Heart right ventricle (tissue), 16 donors: ENCODE data around the gene GKN2. TPM values are rescaled to one million over a fixed set of nuclear protein-coding genes. Genes with fewer than 3 reads are reported as not detected.
"Not testable (repeated sequence)": the region's sequence is repeated elsewhere in the genome, so short reads cannot be mapped to it uniquely, and the experiment has no call there.

Source experiments
- ATAC-seq, 8 donors: fragments of 200-7000 bp; cut with Tn5 transposase; one replicate each; pipeline ENCODE4 v1.9.1; 2020; ENCODE audit warnings: mild to moderate bottlenecking in 8 of 8, moderate library complexity in 8 of 8, moderate number of reproducible peaks in 1 of 8
- DNase-seq, 2 donors: peaks; one replicate each; pipeline ENCODE4 v3.0.0-alpha.2; 2020
- H3K27ac ChIP-seq, 10 donors: fragments of 200-600 bp; sonication (generic) in 2 of 10; one replicate each; pipeline versions ENCODE4 v1.5.0 to v1.8.0; 2020 to 2022; ENCODE audit warnings: mild to moderate bottlenecking in 3 of 10
- H3K27me3 ChIP-seq, 7 donors: fragments of 200-600 bp; one replicate each; pipeline ENCODE4 v1.8.0; 2021 to 2022; ENCODE audit warnings: mild to moderate bottlenecking in 2 of 7
- H3K36me3 ChIP-seq, 9 donors: fragments of 200-600 bp; sonication (generic) in 1 of 9; one replicate each; pipeline versions ENCODE4 v1.5.0 to v1.8.0; 2020 to 2022; ENCODE audit warnings: mild to moderate bottlenecking in 2 of 9
- H3K4me1 ChIP-seq, 9 donors: fragments of 200-600 bp; sonication (generic) in 1 of 9; one replicate each; pipeline versions ENCODE4 v1.5.0 to v1.8.0; 2020 to 2022; ENCODE audit warnings: mild to moderate bottlenecking in 4 of 9
- H3K4me3 ChIP-seq, 10 donors: fragments of 200-600 bp; sonication (generic) in 2 of 10; one replicate each; pipeline versions ENCODE4 v1.5.0 to v1.8.0; 2020 to 2022; ENCODE audit warnings: mild to moderate bottlenecking in 7 of 10, moderate library complexity in 2 of 10
- H3K9me3 ChIP-seq, 11 donors: fragments of 200-600 bp in 10 of 11; sonication (generic) in 2 of 11; one replicate each; pipeline versions ENCODE4 v1.5.0 to v1.8.0; 2013 to 2022; ENCODE audit warnings: mild to moderate bottlenecking in 2 of 11, control low read depth in 1 of 11, moderate library complexity in 1 of 11
- CTCF ChIP-seq, 9 donors: fragments of 200-600 bp; sonication (generic) in 2 of 9; IDR thresholded peaks; one replicate each; pipeline versions ENCODE4 v1.5.0 to v1.8.0; 2021 to 2022; ENCODE audit warnings: antibody characterized with exemption in 9 of 9, mild to moderate bottlenecking in 5 of 9, moderate library complexity in 1 of 9
- WGBS, 2 donors: extraction: QIAGEN DNeasy Blood & Tissue Kit; methylation state at CpG; one replicate each; pipeline ENCODE4 v1.1.7; 2013; ENCODE audit warnings: inconsistent platforms in 1 of 2; 5-methylcytosine and 5-hydroxymethylcytosine counted together
- intact Hi-C, 10 donors: fragments of 100-400 bp; cut with DNase I; formaldehyde crosslinking; loops; one replicate each; pipeline versions ENCODE4 v1.11.1 to v1.14.2; 2022
- polyA plus RNA-seq, 2 donors: library from polyadenylated mRNA; stranded (reverse); fragments of 200-250 nt; gene quantifications; one replicate each; pipeline ENCODE4 v1.2.3, GENCODE V29; 2013
- total RNA-seq, 10 donors: library from RNA; stranded (reverse); fragmentation: NEBNext Ultra II Directional in 3 of 10; extraction: Animal tissue kit (Norgen Biotek cat#: 25700) in 3 of 10; gene quantifications; one replicate each; pipeline versions ENCODE4 v1.2.1 to v1.2.4, GENCODE V29; 2021 to 2023
- donor health status: Arrhythmogenic right ventricular cardiomyopathy.
- donor health status: ischemic (EF 13 %, LVEDD 7.1; RV severe dilation, severe dysfunction).
- donor health status: healthy with polysubstance abuse.
- donor health status: DM: no; HTN: yes; CAD: no.
- donor health status: DM: no; HTN: no; CAD: no.
- donor health status: ischemic (EF 25% LVEDD 6.9; RV normal size, moderate dysfunction).
- donor health status: ischemic (EF 25% LVEDD 5.7; RV mildly dilated, moderate dysfunction).
- donor health status: healthy.
- donor health status: DM: yes; HTN: yes; CAD: no.
- donor health status: Ischemic cardiomyopathy.
- donor health status: ischemic (EF 35%, LVEDD 5.7; RV mildly dilated, moderate dysfunction).
- donor health status: nonischemic (EF 11% LVEDD 7.7; RV severe dilation, severe dysfunction).
- donor health status: DM: yes; HTN: yes; CAD: no.
- donor health status: PGD.
- donor health status: ischemic (EF 29% LVEDD 5.4; RV normal size, mild dysfunction).
- donor health status: nonischemic (EF 23%, LVEDD 6.1; RV moderate dilation, normal function).

GKN2 gene
- total and polyA plus RNA-seq, 12 donors, result not detected

- DNase-seq (no peak), ATAC-seq (no peak)
- peaks cover 0 to 34% (median 15%) of the 10 kb centered on the region in 11 donors for H3K9me3 ChIP-seq
- H3K27ac ChIP-seq, result no peak overlapping the region
- no peak for TF ChIP-seq CTCF (IDR thresholded peaks at IDR 0.05)
- H3K36me3 ChIP-seq, result no peaks in the 10 kb centered on the region
- no peak overlapping the region for H3K4me3 ChIP-seq
- peaks cover 0 to 34% (median 22%) of the 10 kb centered on the region in 7 donors for H3K27me3 ChIP-seq
- intact Hi-C loops, result loop anchor here in 1 of 10 donors (5.0 kb wide), 1 partner anchor 38 kb away; no protein-coding TSS in a partner anchor
- WGBS, 2 donors, result 89 to 95% methylated on average over 5 of the region's 5 CpGs
- H3K4me1 ChIP-seq, result no peaks in the 10 kb centered on the region
Measured at GRCh38 chr2:68900496-68901198, 52.0 kb downstream of the GKN2 start.

- DNase-seq, ATAC-seq, H3K4me1 ChIP-seq, H3K27ac ChIP-seq, H3K4me3 ChIP-seq, intact Hi-C loops, H3K36me3 ChIP-seq: not testable (repeated sequence)
- WGBS, 2 donors, result 96 to 97% methylated on average over 6 of the region's 6 CpGs
- Histone ChIP-seq H3K27me3 (peaks cover 0 to 51% (median 25%) of the 10 kb centered on the region in 7 donors), H3K9me3 (peaks cover 0 to 18% (median 2%) of the 10 kb centered on the region in 11 donors)
Measured at GRCh38 chr2:68895981-68896380, 56.7 kb downstream of the GKN2 start.

Other genes starting within 250 kb of the GKN2 start
- gene ARHGAP25, start 218.1 kb downstream of the GKN2 start, total RNA-seq, result 10 to 100 TPM in 1 of 10 donors, 1 to 10 TPM in 9; 2.7 to 17.3 (median 5.2) TPM
- 1 to 10 TPM; 2.6 to 6.8 TPM for gene ARHGAP25, start 218.1 kb downstream of the GKN2 start, polyA plus RNA-seq
- gene BMP10, start 81.5 kb downstream of the GKN2 start, total RNA-seq, result under 1 TPM in 1 of 10 donors, not detected in 9; 0.31 TPM
- gene BMP10, start 81.5 kb downstream of the GKN2 start, polyA plus RNA-seq, result under 1 TPM in 1 of 2 donors, not detected in 1; 0.03 TPM
- gene GKN1, start 21.7 kb upstream of the GKN2 start, total RNA-seq, result not detected
- under 1 TPM in 1 of 2 donors, not detected in 1; 0.19 TPM for gene GKN1, start 21.7 kb upstream of the GKN2 start, polyA plus RNA-seq
- gene ANTXR1, start 60.3 kb upstream of the GKN2 start, total RNA-seq, result 10 to 100 TPM; 19.0 to 33.1 (median 24.1) TPM
- 10 to 100 TPM in 1 of 2 donors, 1 to 10 TPM in 1; 8.9 to 26.7 TPM for gene ANTXR1, start 60.3 kb upstream of the GKN2 start, polyA plus RNA-seq